Bone marrow (tissue), 2 donors: ENCODE measurements around the gene PUM1.
"Not testable (repeated sequence)": the region's sequence is repeated elsewhere in the genome, so short reads cannot be mapped to it uniquely, and the experiment has no call there.

Experiments
- DNase-seq, 2 donors: peaks; one replicate each; lab custom pipeline; 2025; lab: John Stamatoyannopoulos, UW

The PUM1 gene

DNA sequence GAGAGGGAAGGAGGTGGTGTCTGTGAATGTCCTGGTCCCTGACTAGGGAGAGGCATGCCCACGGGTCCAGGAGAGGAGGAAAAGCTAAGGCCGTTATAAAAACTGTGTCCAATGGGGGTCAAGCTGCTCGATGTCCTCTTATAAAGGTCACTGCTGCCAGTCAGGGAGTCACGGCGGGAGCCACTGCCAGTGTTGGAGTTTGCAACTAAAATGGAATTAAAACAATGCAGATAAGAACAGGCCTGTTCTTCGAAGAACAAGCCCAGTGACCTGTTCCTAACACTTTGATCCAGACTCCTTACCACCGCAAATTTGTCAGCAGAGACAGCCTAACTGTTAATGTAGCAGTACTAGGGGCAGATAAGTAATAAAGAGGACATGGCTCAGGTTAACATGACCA is 100.8 kb downstream of the PUM1 start:
- DNase-seq: no peak

DNA sequence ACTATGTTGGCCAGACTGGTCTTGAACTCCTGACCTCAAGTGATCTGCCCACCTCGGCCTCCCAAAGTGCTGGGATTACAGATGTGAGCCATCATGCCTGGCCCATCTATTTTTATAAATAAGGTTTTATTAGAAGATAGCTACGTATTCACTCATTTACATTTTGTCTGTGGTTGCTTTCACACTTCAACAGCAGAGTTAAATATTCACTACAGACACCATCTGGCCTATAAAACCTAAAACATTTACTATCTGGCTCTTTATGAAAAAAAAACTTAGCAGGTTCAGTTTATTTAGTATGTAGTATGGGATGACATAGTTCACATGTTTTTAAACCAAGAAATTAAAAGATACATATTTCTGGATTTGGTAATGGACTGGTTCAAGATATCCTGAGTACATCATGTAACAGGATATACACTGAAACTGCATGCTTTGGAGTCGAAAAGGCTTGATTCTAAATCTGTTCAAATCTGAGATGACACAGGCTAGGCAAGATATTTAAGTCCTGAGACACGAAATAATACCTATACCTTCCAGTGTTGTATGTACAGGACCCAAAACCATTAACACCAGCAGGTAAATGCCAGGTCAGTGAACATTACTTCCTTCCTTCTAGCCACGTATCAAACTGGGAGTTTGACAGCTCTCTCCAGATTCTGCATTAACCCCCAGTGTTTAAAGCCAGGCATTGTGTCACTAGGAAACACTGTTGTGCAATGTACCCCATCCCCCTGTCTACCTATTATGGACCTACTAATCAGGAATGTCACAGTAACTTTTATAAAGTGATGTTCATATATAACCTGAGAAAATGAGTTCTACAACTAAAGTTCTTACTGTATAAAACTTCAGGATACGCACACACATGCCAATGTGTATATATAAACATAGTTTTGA is 102.7 kb downstream of the PUM1 start:
- no peak for DNase-seq

- DNase-seq: no peak
Observed at GRCh38 chr1:30957560-30958222, 107.8 kb downstream of the PUM1 start.

DNA sequence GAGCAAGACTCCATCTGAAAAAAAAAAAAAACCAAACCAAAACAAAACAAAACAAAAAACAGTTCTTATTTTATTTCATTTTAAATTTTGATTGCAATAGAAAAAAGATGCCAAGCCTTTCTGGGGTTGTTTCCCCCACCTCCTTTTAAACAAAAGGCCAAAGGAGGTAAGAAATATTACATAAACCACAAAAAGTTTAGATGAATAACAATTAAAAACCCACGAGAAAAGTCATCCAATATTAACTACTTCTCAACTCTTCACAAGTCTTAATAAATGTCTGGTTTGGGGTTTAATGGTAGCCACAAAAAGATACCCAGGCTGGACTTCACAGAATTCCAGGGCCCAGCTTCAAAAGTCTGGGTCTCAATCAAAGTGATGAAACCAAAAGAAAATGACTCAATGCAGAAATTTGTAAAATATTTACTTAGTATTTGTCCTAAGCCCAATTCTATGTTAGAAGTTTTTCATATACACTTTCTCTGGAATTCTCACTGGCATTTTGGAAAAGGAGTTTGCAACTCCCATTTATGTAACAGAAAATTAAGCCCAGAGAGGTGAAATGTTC is 110.0 kb downstream of the PUM1 start:
- no peak for DNase-seq

- no peak for DNase-seq
Observed at GRCh38 chr1:30953685-30954084, 111.8 kb downstream of the PUM1 start.

DNA sequence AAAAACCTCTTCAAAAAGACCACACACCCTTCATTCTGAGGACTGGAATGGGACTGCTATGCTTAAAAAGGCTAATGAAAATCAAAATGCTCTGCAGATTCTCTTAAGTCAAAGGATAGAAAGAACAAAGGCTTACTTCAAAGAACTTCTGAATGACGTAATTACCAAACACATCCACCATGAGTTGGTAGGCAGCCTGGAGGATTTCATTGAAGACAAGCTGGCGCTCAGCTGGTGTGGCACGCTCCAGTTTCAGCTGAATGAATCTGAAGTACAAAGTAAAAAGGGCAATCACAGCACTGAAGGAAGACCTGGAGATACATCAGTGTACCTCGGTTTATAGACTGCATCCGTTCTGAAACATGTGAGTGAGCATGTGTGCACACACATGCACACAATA is 113.4 kb downstream of the PUM1 start:
- DNase-seq: no peak

- DNase-seq: no peak
Observed at GRCh38 chr1:30950700-30951099, 114.8 kb downstream of the PUM1 start.

- no peak for DNase-seq
Observed at GRCh38 chr1:30950053-30950452, 115.5 kb downstream of the PUM1 start.

- not testable (repeated sequence) for DNase-seq
Observed at GRCh38 chr1:30949487-30949838, 116.1 kb downstream of the PUM1 start.

DNA sequence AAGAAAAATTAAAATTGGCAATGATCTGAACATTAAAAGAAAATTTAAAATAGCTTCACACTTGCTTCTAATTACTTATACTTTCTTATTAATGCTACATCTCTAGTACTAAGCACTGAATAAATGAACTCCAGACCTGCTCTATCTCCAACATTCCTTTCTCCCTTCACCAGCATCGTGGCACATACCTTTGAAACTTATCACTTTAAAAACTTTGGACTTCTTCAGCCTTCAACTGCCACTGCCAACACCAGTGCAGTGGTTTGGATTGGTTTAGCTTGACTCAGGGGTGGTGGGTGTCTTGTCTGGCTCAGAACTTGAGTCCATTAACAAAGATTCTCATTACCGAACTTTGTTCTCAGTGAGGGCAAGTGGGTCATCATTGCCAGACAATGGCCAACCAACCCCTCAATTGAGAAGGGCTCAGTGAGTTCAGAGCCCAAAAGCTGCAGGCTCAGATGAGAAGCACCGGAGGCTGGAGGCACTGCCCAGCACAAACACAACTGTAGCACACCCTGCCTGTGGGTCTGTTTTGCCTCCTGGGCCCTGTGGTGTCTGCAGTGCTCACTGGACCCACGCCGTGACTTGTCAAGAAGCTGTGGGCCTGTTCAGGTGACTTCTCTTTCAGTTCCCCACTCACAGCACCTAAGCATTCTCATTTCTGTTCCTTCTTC is 116.6 kb downstream of the PUM1 start:
- not testable (repeated sequence) for DNase-seq

DNA sequence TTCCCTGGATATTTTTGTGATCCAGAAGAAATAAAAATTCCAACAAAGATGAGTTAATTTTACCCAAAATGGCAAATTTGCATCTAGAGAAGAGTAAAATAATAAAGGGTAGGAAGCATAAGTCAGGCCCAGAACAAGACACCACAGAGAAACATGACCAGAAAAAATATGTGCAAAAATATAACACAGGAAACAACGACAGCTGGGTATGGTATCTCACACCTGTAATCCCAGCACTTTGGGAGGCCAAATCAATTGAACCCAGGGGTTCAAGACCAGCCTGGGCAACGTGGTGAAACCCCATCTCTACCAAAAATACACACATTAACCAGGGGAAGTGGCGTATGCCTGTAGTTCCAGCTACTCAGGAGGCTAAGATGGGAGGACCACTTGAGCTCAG is 117.2 kb downstream of the PUM1 start:
- DNase-seq: no peak

GRCh38 chr1:30947212-30947611 is 118.3 kb downstream of the PUM1 start:
- no peak for DNase-seq

GRCh38 chr1:30942326-30942963 is 123.1 kb downstream of the PUM1 start:
- DNase-seq: no peak

DNA sequence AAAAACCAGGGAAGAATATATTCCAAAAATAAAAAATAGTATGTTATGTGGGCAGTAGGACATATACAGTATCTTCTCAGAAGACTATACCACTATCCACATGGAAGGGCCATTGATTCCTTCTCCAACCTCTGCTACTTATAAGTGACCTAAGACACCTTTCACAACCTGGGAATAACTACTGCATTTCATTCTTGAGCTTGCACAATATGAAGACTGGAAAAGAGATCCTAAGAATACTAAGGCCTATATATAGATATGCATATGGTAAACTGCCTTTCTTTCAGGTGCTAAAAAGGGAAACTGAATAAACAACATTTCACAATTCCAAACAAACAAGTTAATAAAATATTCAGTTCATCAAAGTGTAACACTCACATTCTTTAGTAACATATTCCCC is 125.0 kb downstream of the PUM1 start:
- DNase-seq: no peak

DNA sequence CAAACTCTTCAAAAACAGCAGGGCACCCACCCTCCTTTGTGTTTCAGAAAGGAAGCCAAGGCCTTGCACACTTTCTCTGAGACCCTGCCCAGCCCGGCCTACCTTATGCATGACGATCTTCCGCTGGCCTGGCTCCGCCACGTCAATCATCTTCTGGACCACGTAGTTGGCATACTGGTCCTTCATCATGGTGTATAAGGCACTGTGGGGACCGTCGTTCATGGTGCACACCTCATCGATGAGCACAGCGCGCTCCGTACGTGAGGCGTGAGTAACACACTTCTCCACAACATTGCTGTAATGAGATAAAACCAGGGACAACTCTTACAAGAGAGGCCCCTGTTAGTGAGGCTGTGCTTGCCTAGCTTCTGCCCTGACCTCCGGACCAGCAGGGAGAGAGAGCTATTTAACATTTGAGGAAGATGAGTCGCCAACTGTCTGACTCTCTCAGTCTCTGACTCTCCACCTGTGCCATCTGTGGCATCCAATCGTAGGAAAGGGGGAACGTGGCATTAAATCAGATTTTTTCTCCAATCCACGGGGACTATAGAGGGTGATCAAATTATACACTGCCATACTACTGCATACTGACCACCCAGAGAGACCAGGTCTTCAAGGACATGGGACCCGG is 128.9 kb downstream of the PUM1 start:
- no peak for DNase-seq

DNA sequence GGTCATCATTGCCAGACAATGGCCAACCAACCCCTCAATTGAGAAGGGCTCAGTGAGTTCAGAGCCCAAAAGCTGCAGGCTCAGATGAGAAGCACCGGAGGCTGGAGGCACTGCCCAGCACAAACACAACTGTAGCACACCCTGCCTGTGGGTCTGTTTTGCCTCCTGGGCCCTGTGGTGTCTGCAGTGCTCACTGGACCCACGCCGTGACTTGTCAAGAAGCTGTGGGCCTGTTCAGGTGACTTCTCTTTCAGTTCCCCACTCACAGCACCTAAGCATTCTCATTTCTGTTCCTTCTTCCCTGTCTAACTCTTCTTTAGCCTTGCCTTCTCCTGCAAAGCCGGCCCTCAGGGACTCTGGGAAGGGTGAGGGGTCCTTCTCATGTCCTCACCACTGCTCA is 129.8 kb downstream of the PUM1 start:
- DNase-seq: not testable (repeated sequence)

- no peak for DNase-seq
Observed at GRCh38 chr1:30934613-30935012, 130.9 kb downstream of the PUM1 start.

DNA sequence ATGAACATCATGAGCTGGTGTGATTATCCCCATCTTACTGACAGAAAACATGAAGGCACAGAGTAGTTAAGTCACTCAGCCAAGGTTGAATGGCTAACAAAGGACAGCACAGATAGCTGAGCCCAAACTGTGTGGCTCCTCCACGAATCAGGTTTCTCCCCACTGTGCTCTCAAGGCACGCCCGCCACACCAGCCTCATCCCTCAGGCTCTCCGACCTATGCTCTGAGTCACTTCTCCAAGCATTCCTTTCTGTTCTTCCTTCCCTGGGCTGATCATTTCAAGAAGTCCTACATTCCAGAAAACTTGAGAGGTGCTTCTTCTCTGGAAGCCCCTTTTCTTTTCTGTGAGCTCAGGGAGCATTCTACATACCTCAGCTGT is 131.7 kb downstream of the PUM1 start:
- no peak for DNase-seq

DNA sequence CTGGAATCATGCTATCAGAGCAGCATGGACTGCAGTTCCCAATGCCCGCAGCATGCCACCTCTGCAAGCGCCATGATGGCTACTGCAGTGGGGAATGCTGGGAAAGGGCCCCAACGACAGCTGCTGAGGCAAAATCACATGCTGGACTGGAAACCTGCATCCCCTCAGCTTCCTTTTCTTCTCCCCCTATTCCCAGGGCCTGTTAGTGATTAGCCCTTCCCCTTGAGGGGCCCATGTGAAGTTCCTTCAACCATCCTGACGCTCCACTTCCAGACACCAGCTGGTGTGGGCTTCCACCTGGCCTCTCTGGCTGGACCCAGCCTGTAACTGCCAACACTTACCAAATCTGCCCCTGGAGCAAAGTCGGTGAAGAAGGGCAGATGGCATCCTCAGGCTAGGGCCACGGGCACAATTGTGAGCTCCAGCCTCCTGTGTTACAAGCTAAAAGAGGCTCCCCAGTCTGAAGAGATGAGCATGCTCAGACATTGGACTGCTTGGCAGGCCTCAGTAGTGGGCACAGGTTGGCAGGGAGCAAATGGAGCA is 134.8 kb downstream of the PUM1 start:
- no peak for DNase-seq

DNA sequence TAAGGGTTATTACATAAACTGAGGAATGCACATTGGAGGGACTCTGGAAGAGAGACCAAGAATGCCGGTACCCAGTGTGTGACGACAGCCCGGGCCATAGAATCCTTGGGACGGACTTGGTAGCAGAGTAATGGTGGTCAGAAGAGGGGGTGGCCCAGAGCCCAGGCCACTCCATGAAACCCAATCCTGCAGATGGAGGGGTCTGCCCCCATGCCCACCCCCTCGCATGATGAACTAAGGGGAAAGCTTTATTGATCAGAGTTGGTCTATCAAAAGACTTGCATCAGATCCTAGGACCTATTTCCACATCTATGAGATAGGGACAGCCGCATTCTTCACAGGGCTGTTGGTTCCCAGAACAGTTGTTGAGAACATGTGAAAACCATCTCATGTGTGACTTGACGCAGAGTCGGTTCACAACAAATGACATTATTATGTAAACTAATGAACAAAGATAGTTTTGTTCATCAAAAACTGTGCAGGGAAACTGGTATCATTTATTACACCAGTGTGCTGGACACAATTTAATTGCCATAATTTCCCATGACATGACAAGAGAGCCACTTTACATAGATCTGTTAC is 135.5 kb downstream of the PUM1 start:
- DNase-seq: no peak
